HG02870 (cell line): ENCODE measurements around the gene PLEKHG2.

ENCODE experiments used
- ATAC-seq: cut with Tn5 transposase; IDR thresholded peaks from one replicate; pipeline ENCODE4 v1.9.1; 2021; ENCODE audit warnings: mild to moderate bottlenecking, moderate library complexity; ENCODE audit not compliant: unreplicated experiment

PLEKHG2 gene

GRCh38 chr19:39382991-39383828 lies 29.3 kb upstream of the PLEKHG2 start:
- ATAC-seq = no peak

- no peak for ATAC-seq
These were observed 27.5 kb upstream of the PLEKHG2 start for GRCh38 chr19:39384839-39385568.

DNA sequence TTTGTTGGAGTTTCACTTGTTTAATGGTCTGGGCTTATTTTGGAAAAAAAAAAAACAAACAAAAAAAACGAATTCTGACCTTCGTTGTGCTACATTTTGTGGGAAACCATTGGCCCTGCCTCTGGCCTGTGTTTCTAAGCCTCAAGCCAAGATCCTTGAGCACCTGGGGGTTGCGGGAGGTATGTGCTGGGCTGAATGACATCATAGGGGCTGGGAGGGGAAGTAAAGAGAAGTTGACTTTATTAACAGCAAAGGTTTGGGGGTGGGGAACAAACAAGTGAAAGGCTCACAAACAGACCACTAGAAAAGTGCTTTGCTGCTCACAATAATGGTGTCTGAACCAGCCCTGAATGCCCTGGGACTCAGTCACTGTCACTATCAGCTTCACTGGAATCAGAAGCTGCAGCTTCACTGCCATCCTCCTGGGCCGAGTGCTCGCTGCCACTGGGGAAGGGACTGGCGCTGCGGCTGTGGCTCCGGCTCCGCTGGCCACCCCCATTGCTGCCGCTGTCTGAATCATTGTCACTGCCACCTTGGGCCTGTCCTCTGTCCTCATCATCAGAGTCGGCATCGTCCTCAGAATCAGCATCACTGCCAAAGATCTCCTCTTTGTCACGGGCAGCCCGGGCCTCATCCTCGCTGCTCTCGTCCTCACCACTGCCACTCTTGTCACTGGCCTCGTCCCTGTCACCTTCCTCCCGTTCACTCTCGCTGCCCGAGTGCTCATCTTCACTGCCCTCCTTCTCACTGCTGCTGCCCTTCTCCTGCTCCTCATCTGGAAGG lies 26.6 kb upstream of the PLEKHG2 start:
- ATAC-seq = no peak

- ATAC-seq = no peak
These were observed 25.9 kb upstream of the PLEKHG2 start for GRCh38 chr19:39386557-39386956.

GRCh38 chr19:39388657-39389056 lies 23.8 kb upstream of the PLEKHG2 start:
- no peak for ATAC-seq

DNA sequence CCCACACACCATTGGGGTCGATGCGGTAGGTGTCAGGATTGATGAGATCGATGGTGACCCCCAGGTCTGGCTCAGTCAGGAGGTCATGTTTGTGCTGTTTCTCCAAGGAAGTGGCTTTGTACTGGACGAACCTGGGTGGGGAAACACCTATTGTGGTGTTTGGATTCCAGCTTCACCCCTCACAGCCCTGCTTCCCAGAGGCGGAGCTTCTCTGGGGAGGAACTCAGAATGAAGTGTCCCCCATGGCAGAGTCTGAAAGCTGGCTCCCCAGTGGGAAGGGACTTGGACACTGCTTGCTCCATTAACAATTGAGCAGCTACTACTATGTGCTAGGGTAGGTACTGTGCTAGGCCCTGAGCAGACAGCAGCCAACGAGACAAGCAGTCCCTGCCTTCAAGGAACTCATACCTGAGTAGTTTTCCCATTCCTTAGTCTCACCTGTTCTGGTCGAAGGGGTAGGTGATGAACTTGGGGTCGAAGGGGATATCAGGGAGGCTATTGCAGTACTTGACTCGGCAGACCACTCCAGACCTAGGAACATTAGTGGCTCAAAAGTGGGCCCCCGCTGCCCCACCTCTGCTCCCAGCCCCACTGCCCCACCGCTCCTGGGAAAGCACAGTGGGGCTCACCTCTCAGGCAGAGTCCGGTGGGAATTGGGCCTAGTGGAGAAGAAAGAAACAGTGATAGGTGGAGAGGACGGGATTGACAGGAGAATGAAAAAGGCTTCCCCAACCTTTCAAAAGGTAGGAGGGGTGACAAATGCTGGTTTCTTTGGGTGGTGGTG lies 22.6 kb upstream of the PLEKHG2 start:
- ATAC-seq = no peak

DNA sequence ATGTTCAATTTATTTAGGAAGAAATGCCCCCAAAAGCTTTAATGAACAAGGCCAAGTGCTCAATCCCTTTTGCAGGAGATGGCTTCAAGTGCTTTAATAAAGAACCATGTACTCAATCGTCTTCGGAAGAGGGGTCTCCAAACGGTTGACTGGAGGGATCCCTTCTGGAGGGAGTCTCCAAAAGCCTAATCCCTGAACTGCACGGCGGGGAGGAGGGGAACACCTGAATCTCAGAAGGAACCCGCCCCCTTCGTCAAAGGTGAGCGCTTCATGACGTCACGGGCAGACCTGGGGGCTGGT lies 22.1 kb upstream of the PLEKHG2 start:
- ATAC-seq = no peak

DNA sequence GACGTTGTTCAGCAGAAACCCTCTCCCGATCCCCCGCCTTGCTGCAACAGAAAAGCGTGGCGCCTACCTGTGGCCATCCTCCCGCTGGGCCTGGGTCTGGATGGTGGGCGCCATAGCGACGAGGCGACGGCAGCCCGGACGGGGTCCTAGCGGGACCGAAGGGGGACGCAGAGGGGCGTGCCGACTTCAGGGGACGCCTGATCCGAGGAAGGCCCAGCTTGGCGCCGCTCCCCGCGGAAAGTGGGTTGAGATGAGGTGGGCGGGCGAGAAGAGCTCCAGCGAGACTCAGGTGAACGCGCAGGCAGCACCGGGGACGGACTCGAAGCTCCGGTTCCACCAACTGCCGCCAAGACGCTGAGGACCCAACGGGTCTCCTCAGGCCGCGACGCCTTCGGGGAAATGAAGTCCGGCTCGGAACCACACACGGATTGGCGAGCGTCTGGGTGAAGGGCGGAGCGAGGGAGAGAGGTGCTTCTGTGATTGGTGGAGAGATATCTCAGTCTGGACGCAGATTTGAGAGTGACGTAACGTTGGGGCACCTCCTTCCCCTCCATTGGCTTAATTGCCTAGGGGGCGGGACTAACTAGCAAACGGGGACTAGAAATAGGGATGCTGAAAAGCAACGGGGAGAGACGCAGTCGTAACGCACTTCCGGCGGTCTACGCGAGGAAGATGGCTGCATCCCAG lies 21.6 kb upstream of the PLEKHG2 start, which contains the start of the genes MED29 and PAF1:
TSS of gene MED29 (plus strand) at position 628 of the 687 bp plus-strand sequence. CDS start at position 673, 45 bp downstream.
TSS of gene PAF1 (minus strand) at position 356 of the 687 bp plus-strand sequence. CDS start at position 114, 242 bp downstream.
- peak; percentile 92 for ATAC-seq

DNA sequence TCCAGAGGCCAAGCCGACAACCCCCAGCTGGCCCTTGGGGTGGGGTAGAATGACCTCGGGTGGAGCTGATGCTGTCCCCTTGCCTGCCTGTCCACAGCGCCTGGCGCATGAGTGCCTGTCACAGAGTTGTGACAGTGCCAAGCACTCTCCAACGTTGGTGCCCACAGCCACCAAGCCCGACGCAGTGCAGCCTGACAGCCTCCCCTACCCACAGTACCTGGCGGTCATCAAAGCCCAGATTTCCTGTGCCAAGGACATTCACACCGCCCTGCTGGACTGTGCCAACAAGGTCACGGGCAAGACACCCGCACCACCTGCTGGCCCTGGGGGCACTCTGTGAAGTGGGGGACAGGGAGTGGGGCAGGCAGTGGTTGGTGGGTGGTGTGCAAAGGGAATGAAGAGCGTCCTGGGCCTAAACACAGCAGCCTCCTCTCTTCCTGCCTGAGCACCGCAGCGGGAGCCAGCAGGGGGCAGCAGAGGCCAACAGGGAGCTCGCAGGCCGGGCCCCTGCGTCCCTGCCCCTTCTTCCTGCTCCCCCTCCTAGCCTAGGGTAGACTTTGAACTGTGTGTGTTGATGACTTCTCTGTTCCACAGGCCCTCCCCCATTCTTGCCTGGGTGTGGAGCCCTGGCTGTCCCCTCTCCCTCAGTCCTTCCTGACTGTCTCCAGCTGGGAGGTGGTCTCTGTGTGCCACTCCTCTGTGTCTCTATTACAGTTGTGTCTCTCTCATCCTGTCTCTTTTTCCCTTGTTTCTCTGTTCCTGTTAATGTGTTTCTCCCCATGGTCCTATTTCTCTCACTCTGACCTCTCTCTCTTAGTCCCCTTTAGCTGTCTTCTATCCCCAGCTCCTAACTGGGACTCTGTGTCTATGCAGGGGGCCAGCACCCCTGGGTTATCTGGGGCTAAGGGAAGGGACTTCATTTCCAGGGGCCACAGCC lies 14.8 kb upstream of the PLEKHG2 start:
- peak; percentile 41 for ATAC-seq

- ATAC-seq = no peak
These were observed 14.1 kb upstream of the PLEKHG2 start for GRCh38 chr19:39398297-39398864.

DNA sequence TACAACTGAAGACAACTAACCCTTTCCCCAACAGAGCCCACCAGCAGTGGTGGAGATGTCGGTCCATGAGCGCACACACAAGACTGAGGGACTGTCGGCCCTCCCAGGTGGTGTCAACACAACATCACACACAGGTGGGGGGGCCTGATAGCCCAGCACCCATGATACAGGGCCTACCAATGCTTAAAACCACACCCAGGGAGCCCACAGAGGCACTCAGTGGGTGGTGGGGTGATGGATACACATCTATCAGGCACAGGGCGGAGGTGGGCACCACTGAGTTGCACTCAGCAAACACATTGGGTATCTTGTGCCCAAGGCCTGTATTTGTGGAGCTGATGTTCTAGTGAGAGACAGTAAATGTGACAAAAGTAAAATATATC lies 12.8 kb upstream of the PLEKHG2 start:
- no peak for ATAC-seq

GRCh38 chr19:39400061-39400460 lies 12.4 kb upstream of the PLEKHG2 start:
- no peak for ATAC-seq

- no peak for ATAC-seq
These were observed 11.4 kb upstream of the PLEKHG2 start for GRCh38 chr19:39401070-39401548.

GRCh38 chr19:39401549-39402345 lies 10.7 kb upstream of the PLEKHG2 start:
- ATAC-seq = no peak

DNA sequence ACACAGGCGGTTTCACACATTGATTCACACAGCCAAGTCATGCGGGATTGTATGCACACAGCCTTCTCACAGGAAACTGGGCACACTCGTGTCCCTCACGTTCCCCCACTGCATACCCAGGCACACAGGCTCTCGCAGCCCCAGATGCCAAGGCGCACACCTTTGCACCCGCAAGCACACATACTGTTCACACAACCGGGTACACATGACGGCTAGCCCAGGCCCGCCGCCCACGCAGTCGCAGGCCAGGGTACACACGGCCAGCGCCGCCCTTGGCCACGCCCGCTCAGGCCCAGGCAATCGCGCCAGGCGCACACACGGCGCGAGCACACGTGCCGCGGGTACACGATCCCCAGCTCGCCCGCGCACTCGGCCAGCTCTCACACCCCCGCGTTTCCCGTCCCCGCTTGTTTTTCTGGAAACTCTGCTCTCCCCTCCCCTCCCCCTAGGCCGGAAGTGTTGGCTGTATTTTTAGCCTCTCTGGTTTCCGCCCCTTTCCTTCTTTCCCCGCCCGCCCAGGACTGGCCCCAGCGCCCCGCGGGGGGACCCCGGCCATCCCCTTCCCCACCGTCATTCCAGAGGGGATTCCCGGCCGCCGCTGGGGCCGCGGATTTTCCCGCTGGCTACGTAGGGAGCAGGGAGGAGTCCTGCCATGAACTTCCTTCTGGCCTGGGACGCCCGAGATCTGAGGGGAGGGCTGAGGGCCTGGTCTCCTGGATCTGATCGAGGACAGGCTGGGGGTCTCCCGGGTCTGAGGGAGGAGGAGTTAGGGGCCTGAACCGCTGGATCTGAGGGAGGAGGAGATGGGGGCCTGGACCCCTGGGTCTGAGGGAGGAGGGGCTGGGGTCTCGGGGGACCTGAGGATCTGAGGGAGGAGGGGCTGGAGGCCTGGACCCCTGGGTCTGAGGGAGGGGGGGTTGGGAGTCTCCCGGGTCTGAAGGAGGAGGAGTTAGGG lies 9.8 kb upstream of the PLEKHG2 start:
- ATAC-seq = peak; percentile 24
